ENCODE results near the gene RPS6KB2.
"Not testable (repeated sequence)": the region's sequence is repeated elsewhere in the genome, so short reads cannot be mapped to it uniquely, and the experiment has no call there.

Gene RPS6KB2

DNA sequence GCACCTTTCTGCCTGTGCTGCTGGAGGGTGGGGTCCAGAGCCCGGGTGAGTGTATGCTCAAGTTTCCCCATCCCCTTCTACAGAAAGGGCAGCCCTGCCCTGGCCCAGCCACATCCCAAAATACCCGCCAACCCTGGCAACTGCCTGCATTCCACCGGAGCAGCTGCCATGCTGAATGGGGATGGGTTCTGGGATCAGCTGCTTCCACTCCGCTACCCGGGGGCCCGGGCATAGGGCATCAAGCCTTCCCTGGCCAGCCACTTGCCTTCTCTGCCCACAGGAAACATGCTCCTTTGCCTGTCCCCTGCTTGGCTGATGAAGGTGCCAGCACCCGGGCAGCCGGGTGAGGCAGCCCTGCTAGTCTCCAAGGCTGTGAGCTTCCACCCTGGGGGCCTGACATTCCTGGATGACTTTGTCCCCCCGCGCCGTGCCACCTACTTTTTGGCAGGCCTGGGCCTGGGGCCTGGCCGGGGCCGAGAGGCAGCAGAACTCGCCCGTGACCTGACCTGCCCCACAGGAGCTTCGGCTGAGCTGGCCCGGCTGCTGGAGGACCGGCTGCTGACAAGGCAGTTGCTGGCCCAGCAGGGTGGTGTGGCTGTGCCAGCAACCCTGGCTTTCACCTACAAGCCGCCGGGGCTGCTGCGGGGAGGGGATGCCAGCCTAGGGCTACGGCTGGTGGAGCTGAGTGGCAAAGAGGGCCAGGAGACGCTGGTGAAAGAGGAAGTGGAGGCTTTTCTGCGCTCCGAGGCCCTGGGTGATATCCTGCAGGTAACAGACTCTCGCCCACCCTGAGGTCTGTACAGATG is 9.6 kb upstream of the RPS6KB2 start:
- Mint-ChIP-seq H3K27ac (ENCODE audit: low read depth) (peak overlapping the region; percentile 69), H3K4me1 (peaks cover 54% of the 10 kb centered on the region), H3K36me3 (ENCODE audit: insufficient read depth) (peaks cover 3% of the 10 kb centered on the region), H3K27me3 (no peaks in the 10 kb centered on the region), H3K9me3 (no peaks in the 10 kb centered on the region), H3K4me3 (peak overlapping the region; percentile 80)
- ATAC-seq (replicated peaks; ENCODE audit: extremely low read depth, poor library complexity, severe bottlenecking) = no peak
- DNase-seq (ENCODE audit: low spot score in 2 of 2) = no peak

GRCh38 chr11:67419325-67420049 is 8.8 kb upstream of the RPS6KB2 start:
- H3K27me3 Mint-ChIP-seq = no peaks in the 10 kb centered on the region
- peak overlapping the region; percentile 80 for H3K4me3 Mint-ChIP-seq
- peaks cover 3% of the 10 kb centered on the region for H3K36me3 Mint-ChIP-seq (ENCODE audit: insufficient read depth)
- ATAC-seq (replicated peaks; ENCODE audit: extremely low read depth, poor library complexity, severe bottlenecking) = no peak
- H3K27ac Mint-ChIP-seq (ENCODE audit: low read depth) = peak overlapping the region; percentile 69
- H3K9me3 Mint-ChIP-seq = no peaks in the 10 kb centered on the region
- no peak for DNase-seq (ENCODE audit: low spot score in 2 of 2)
- H3K4me1 Mint-ChIP-seq = peaks cover 55% of the 10 kb centered on the region

- peaks cover 61% of the 10 kb centered on the region for H3K4me1 Mint-ChIP-seq
- peak overlapping the region; percentile 80 for H3K4me3 Mint-ChIP-seq
- peak overlapping the region; percentile 86 for H3K27ac Mint-ChIP-seq (ENCODE audit: low read depth)
- ATAC-seq (replicated peaks; ENCODE audit: extremely low read depth, poor library complexity, severe bottlenecking) (no peak), DNase-seq (ENCODE audit: low spot score in 2 of 2) (no peak)
- no peaks in the 10 kb centered on the region for H3K9me3 Mint-ChIP-seq
- H3K27me3 Mint-ChIP-seq = no peaks in the 10 kb centered on the region
- peaks cover under 1% of the 10 kb centered on the region for H3K36me3 Mint-ChIP-seq (ENCODE audit: insufficient read depth)
Observed at GRCh38 chr11:67420147-67420645, 8.1 kb upstream of the RPS6KB2 start.

DNA sequence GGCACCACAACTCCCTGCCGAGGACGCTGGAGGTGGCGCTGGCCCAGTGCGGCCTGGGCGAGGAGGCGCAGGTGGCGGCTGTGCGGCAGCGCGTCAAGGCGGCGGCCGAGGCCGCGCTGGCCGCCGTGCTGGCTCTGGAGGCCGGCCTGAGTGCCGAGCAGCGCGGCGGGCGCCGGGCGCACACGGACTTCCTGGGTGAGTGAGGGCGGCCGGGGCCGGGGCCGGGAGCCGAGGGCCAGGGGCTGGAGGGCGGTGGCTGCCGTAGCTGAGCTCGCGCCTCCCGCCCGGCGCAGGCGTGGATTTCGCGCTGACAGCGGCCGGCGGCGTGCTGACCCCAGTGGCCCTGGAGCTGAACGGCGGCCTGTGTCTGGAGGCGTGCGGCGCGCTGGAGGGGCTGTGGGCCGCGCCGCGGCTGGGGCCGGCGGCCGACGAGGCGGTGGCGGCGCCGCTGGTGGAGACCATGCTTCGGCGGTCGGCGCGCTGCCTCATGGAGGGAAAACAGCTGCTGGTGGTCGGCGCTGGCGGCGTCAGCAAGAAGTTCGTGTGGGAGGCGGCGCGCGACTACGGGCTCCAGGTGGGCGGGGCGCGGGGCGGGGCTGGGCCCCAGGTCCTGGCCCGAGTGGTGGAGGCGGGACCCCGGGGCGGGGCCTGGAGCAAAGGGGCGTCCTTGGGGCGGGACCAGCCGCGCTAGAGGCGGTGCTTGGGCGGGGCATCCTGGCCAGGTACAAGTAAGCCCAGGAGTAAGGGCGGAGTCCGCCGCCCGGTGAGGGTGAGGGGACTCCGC is 7.5 kb upstream of the RPS6KB2 start:
- peak; percentile 97 to 99 for DNase-seq (ENCODE audit: low spot score in 2 of 2)
- peak overlapping the region; percentile 86 for H3K27ac Mint-ChIP-seq (ENCODE audit: low read depth)
- no peaks in the 10 kb centered on the region for H3K27me3 Mint-ChIP-seq
- ATAC-seq (replicated peaks; ENCODE audit: extremely low read depth, poor library complexity, severe bottlenecking) = peak; percentile 77
- peaks cover 1% of the 10 kb centered on the region for H3K36me3 Mint-ChIP-seq (ENCODE audit: insufficient read depth)
- peaks cover 61% of the 10 kb centered on the region for H3K4me1 Mint-ChIP-seq
- no peaks in the 10 kb centered on the region for H3K9me3 Mint-ChIP-seq
- peak overlapping the region; percentile 80 for H3K4me3 Mint-ChIP-seq

DNA sequence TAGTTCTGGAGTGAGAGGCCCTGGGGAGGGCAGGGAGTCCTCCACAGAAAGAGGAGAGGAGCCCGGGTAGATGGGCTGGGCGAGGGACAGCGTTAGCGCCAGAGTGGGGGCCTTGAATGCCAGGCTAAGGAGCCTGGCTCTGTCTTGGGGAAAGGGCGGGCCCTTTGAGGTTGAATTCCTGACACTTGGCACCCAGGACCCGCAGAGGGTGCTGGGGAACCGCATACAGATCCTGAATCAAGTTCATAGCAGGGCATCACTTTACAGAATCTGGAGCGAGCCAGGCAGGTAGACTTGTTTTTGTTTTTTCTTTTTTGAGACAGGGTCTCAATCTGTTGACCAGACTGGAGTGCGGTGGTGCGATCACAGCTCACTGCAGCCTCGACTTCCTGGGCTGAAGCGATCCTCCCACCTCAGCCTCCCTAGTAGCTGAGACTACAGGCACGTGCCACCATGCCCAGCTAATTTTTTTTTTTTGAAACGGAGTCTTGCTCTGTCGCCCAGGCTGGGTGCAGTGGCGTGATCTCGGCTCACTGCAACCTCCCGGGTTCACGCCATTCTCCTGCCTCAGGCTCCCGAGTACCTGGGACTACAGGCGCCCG is 6.8 kb upstream of the RPS6KB2 start:
- peak overlapping the region; percentile 86 for H3K27ac Mint-ChIP-seq (ENCODE audit: low read depth)
- no peak for ATAC-seq (replicated peaks; ENCODE audit: extremely low read depth, poor library complexity, severe bottlenecking)
- H3K4me1 Mint-ChIP-seq = peaks cover 54% of the 10 kb centered on the region
- DNase-seq (ENCODE audit: low spot score in 2 of 2) = no peak
- peaks cover 2% of the 10 kb centered on the region for H3K36me3 Mint-ChIP-seq (ENCODE audit: insufficient read depth)
- H3K27me3 Mint-ChIP-seq = no peaks in the 10 kb centered on the region
- H3K4me3 Mint-ChIP-seq = peak overlapping the region; percentile 80
- no peaks in the 10 kb centered on the region for H3K9me3 Mint-ChIP-seq

DNA sequence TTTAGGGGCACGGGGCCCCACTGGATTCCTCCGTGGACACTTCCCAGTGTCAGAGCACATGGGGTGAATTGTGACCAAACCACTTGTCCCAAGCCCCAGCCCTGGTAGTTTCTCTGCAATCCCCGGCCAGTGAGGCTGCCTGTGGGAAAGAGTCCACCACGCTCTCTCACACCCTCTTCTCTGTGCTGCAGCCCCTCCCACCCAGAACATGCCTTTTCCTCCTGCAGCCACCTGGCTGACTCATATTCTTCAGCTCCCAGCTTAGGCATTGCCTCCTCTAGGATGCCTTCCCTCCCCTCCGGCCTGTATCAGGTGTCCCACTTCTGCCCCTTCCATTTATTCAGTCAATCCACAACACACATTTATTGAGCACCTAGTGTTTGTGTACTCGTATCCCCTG is 5.4 kb upstream of the RPS6KB2 start:
- no peak overlapping the region for H3K27ac Mint-ChIP-seq (ENCODE audit: low read depth)
- H3K27me3 Mint-ChIP-seq = no peaks in the 10 kb centered on the region
- DNase-seq (ENCODE audit: low spot score in 2 of 2) (no peak), ATAC-seq (replicated peaks; ENCODE audit: extremely low read depth, poor library complexity, severe bottlenecking) (no peak)
- peaks cover 40% of the 10 kb centered on the region for H3K4me1 Mint-ChIP-seq
- no peak overlapping the region for H3K4me3 Mint-ChIP-seq
- peaks cover 3% of the 10 kb centered on the region for H3K36me3 Mint-ChIP-seq (ENCODE audit: insufficient read depth)
- H3K9me3 Mint-ChIP-seq = no peaks in the 10 kb centered on the region

DNA sequence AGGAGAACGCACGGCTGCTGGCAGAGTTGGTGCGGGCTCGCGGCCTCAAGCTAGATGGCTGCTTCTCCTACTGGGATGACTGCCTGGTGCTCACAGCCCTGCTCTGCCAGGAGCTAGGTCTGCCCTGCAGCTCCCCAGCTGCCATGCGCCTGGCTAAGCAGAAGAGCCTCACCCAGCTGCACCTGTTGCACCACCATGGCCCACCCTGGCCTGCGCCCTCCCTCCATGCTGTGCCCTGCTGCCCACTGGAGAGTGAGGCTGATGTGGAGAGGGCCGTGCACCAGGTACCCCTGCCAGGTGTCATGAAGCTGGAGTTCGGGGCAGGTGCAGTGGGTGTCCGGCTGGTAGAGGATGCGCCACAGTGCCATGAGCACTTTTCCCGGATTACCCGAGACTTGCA is 4.8 kb upstream of the RPS6KB2 start:
- DNase-seq (ENCODE audit: low spot score in 2 of 2) = no peak
- Mint-ChIP-seq H3K4me3 (no peak overlapping the region), H3K36me3 (ENCODE audit: insufficient read depth) (peaks cover 7% of the 10 kb centered on the region), H3K9me3 (no peaks in the 10 kb centered on the region), H3K4me1 (peaks cover 36% of the 10 kb centered on the region), H3K27me3 (no peaks in the 10 kb centered on the region), H3K27ac (ENCODE audit: low read depth) (no peak overlapping the region)
- ATAC-seq (replicated peaks; ENCODE audit: extremely low read depth, poor library complexity, severe bottlenecking) = no peak

DNA sequence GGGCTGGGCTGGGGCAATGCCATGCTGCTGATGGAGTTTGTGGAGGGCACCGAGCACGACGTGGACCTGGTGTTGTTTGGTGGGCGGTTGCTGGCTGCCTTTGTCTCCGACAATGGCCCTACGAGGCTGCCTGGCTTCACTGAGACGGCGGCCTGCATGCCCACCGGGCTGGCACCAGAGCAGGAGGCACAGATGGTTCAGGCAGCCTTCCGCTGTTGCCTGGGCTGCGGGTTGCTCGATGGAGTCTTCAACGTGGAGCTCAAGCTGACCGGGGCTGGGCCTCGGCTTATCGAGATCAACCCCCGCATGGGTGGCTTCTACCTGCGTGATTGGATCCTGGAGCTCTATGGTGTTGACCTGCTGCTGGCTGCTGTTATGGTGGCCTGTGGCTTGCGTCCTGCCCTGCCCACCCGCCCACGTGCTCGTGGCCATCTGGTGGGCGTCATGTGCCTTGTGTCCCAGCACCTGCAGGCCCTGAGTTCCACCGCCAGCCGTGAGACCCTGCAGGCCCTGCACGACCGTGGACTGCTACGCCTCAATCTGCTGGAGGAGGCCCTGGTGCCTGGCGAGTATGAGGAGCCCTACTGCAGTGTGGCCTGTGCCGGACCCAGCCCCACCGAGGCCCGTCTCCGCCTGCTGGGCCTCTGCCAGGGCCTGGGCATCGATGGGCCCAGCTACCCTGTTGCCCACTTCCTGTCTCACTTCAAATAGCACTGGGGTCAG is 4.2 kb upstream of the RPS6KB2 start:
- H3K27me3 Mint-ChIP-seq = no peaks in the 10 kb centered on the region
- H3K27ac Mint-ChIP-seq (ENCODE audit: low read depth) = peak overlapping the region; percentile 55

GRCh38 chr11:67427364-67427859 is 882 bp upstream of the RPS6KB2 start:
- ATAC-seq (replicated peaks; ENCODE audit: extremely low read depth, poor library complexity, severe bottlenecking); DNase-seq (ENCODE audit: low spot score in 2 of 2); H3K9me3 Mint-ChIP-seq; H3K27me3 Mint-ChIP-seq: not testable (repeated sequence)
- Mint-ChIP-seq H3K4me1 (peaks cover 31% of the 10 kb centered on the region), H3K4me3 (peak overlapping the region; percentile 90), H3K36me3 (ENCODE audit: insufficient read depth) (peaks cover 26% of the 10 kb centered on the region), H3K27ac (ENCODE audit: low read depth) (peak overlapping the region; percentile 96)

More for the DNA sequence above, 4.2 kb upstream of the RPS6KB2 start:
- H3K4me3 Mint-ChIP-seq = no peak overlapping the region
- ATAC-seq (replicated peaks; ENCODE audit: extremely low read depth, poor library complexity, severe bottlenecking) (no peak), DNase-seq (ENCODE audit: low spot score in 2 of 2) (no peak)
- peaks cover 12% of the 10 kb centered on the region for H3K36me3 Mint-ChIP-seq (ENCODE audit: insufficient read depth)
- no peaks in the 10 kb centered on the region for H3K9me3 Mint-ChIP-seq
- peaks cover 38% of the 10 kb centered on the region for H3K4me1 Mint-ChIP-seq

DNA sequence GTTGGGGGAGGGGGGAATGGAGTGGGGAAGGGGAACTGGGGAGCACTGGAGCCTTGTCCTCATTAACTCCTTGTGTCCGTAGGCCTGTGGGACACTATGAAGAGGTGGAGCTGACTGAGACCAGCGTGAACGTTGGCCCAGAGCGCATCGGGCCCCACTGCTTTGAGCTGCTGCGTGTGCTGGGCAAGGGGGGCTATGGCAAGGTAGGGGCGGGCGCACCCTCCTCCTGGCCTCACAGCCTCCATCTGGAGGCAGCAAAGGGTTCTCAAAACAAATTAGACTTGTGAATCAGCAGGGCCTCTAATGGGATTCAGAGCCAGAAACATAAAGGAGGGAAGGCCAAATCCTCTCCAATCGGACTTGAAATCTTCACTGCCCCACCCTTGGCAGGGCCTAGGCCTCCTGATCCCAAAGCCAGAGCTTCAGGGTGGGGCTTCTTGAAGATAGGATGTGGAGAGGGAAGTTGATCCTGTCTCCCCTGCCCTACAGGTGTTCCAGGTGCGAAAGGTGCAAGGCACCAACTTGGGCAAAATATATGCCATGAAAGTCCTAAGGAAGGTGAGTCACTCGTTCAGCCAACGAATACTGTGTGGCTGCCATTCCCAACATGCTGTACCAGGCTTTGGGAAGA is 859 bp downstream of the RPS6KB2 start:
- H3K27me3 Mint-ChIP-seq = no peaks in the 10 kb centered on the region
- no peaks in the 10 kb centered on the region for H3K9me3 Mint-ChIP-seq
- peaks cover 37% of the 10 kb centered on the region for H3K36me3 Mint-ChIP-seq (ENCODE audit: insufficient read depth)
- peak overlapping the region; percentile 96 for H3K27ac Mint-ChIP-seq (ENCODE audit: low read depth)
- H3K4me3 Mint-ChIP-seq = peak overlapping the region; percentile 90
- DNase-seq (ENCODE audit: low spot score in 2 of 2) (no peak), ATAC-seq (replicated peaks; ENCODE audit: extremely low read depth, poor library complexity, severe bottlenecking) (no peak)
- peaks cover 41% of the 10 kb centered on the region for H3K4me1 Mint-ChIP-seq

DNA sequence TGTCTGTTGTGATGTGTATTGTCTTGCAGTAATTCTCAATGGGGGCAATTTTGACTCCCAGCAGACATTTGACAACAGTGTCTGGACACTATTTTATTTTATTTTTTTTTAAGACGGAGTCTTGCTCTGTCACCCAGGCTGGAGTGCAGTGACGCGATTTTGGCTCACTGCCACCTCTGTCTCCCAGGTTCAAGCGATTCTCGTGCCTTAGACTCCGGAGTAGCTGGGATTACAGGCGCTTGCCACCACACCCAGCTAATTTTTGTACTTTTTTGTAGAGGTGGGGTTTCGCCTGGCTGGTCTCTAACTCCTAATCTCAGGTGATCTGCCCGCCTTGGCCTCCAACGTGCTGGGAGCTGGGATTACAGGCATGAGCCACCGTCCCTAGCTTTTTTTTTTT is 1.4 kb downstream of the RPS6KB2 start:
- Mint-ChIP-seq H3K4me3 (peak overlapping the region; percentile 90), H3K27ac (ENCODE audit: low read depth) (no peak overlapping the region), H3K36me3 (ENCODE audit: insufficient read depth) (peaks cover 42% of the 10 kb centered on the region), H3K27me3 (no peaks in the 10 kb centered on the region), H3K9me3 (no peaks in the 10 kb centered on the region), H3K4me1 (peaks cover 41% of the 10 kb centered on the region)
- ATAC-seq (replicated peaks; ENCODE audit: extremely low read depth, poor library complexity, severe bottlenecking) (no peak), DNase-seq (ENCODE audit: low spot score in 2 of 2) (no peak)
